ENCODE measurements around the gene GCNT1.
A peak's percentile ranks its signal among the peaks of the same experiment; 100 is the strongest.
"Not testable (repeated sequence)": the region's sequence is repeated elsewhere in the genome, so short reads cannot be mapped to it uniquely, and the experiment has no call there.

GCNT1 gene

DNA sequence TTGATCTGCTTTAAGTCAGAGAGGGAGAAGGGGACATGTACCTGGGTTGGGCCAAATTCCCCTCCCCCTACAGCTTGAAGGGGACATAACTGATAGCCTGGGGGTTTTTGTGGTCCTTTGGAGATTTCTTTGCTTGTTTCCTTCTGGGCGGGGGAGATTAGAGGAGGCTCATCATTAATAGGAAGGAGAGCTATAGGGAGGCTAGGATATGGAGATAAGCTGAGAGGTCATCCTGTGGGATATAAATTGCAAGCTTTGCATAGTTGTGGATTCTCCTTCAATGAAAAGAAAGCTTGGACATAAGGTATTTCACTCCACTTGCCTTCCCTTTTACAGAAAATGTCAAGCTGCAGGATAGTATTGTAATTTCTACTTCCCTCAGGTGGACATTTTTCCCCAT lies 34.5 kb downstream of the GCNT1 start:
- DNase-seq = not testable (repeated sequence)

DNA sequence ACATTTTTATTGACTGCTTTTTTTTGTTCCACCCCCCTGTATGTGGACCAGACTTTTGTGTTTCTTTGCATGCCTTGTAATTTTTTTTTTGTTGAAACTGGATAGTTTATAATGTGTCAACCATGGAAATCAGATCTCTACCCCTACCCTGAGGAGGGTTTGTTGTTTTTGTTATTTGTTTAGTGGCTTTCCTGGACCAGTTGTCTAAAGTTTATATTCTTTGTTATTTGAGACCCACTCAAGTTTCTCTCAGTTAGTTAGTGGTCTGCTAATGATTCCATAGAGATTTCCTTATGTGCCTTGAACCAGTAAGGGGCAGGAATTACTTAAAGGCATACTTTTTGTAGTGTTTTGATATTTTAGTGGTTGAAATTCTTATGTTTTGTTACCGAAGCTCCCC lies 41.1 kb downstream of the GCNT1 start:
- DNase-seq = no peak

DNA sequence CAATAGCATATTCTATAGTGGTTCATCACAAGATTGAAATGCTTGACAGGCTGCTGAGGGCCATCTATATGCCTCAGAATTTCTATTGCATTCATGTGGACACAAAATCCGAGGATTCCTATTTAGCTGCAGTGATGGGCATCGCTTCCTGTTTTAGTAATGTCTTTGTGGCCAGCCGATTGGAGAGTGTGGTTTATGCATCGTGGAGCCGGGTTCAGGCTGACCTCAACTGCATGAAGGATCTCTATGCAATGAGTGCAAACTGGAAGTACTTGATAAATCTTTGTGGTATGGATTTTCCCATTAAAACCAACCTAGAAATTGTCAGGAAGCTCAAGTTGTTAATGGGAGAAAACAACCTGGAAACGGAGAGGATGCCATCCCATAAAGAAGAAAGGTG lies 43.8 kb downstream of the GCNT1 start:
- DNase-seq = no peak

DNA sequence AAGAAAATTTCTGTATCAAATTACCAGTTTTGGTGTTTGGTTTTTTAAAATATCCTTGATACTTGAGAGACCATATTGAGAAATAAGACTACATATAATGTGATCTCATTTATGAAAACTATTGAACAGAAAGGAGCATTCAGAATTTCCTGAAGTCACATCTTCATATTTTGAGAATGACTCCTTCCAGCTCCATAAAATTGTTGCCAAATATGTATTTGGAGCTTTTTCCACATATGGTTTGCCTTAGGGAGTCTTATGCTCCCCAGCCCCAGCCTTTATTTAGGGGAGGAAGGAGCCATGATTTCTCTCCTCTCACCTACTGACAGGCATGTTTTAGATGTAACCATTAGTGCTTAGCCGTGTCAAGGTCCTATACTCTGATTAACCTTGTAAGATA lies 51.1 kb downstream of the GCNT1 start:
- peak; percentile 90 for DNase-seq

DNA sequence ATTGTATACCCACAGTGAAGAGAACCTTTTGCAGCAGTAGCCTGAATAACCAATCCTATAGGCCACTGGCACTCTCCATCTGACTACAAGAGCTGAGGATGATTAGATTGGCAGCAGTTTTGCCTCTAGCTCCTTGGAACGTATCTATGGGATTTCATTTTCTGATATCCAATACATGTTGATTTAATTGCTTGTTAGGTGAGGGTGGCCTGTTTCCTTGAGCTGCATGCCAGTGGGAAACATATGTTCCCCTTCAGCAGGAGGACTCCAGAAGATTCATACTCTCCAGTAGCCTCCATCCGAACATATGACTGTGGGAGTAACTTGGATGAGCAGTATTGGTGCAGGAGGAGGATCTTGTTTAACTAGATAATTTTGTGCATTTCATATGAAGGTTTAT lies 51.5 kb downstream of the GCNT1 start:
- DNase-seq = no peak

DNA sequence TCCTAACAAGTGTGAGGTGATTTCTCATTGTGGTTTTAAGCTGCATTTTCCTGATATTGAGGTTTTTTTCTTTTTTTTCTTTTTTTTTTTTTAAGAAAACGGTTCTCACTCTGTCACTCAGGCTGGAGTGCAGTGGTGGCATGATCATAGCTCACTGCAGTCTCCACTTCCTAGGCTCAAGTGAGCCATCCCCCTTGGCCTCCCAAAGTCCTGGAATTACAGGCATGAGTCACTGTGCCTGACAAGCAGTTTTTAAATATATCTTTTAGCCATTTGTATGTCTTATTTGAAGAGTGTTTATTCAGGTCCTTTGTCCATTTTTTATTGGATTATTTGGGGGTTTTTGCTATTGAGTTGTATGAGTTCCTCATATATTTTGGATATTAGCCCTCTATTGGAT lies 53.8 kb downstream of the GCNT1 start:
- peak; percentile 76 for DNase-seq

DNA sequence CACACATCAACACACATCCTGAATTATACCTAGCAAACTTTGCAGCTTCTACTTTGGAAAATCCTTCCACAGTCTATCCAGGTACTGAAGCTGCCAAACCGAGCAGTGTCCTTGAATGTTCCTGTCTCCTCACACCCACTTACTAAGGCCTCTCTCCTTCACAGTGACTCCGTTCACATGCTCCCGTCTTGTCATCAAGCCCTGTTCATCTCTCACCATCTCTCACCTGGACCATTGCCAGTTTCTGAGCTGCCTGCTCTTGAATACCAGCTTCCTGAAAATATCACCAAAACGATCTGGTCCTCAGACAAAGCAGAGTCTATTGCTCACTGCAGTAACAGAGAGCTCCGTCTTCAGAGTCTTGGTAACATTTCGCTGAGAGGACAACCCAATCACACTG lies 57.4 kb downstream of the GCNT1 start:
- no peak for DNase-seq

DNA sequence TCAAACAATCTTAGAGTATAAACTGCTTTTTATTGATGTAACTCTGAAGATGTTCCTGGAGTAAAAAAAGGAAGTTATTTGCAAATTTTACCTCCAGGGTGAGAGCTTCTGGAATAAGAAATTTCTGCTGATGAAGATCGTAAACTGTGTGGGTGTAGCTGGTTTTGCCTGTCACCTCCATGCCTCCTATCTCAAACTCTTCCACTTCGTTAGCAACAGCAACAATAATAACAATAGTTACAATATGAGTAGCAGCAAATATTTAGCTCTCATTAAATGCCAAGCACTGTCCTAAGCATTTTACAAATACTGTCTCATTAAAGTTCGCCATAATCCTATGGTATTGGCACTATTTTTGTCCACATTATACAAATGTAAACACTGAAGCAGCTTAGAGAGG lies 57.9 kb downstream of the GCNT1 start:
- no peak for DNase-seq

DNA sequence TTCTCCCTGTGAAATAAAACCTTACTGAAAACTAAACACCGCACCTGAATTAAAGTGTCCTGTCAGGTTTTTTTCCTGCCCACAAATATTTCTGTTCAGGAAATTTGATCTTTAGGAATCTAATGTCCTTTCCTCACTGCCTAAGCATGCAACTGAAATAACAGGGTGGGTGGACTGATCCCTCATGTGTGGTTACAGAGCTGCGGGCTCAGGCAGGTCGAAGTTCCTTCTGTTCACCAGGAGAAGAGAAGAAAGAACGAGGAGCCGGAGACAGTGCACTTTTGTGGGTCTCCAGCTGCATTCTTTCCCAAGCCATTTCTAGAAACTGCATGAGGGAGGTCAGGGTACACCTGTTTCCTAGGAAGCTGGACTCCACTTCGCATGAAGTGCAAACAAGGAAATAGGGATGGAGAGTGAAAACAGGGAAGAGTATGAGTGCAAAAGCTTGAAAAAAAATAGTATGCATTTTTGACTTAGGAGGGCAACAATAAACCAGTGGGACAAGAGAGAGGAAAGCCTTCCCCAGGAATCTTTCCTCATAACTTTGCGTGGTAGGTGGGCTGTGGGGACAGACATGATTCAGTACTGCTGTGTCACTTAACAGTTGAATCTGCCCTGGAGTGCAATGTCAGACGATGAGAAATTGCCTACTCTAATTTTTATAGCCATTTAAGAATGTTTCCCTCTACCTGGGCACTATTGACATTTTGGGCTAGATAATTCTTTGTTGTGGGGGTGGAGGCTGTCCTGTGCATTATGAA lies 60.3 kb downstream of the GCNT1 start:
- no peak for DNase-seq

DNA sequence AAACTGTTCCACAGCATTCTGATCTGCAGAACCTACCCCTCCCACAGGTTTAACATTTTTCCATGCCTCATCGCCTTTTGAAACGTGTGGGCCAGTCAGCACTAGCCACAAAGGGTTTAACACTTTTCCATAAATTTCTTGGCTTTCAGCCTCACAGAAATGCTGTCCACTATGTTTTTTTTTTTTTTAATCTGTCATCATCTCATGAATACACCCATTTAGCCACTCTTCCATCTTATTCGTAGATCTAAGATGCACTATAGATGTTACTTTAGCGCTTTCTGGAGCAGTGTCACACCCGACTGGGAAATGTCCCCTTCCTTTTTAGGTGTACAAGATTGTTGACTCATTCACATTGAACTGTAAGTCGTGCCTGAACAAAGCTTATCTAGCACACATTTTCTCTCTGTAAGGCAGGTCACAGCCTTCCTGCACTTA lies 62.3 kb downstream of the GCNT1 start:
- no peak for DNase-seq

DNA sequence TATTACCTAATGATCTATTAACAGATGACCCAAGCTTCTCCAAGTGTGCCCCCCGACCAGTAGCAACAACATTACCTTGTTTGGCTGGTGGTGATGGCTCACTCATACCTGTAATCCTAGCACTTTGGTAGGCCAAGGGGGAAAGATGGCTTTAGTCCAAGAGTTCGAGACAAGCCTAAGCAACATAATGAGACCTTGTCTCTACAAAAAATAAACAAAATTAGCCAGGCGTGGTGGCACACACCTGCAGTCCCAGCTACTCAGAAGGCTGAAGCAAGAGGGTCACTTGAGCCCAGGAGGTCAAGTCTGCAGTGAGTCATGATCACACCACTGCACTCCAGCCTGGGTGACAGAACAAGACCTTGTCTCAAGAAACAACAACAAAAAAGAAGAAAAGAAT lies 62.9 kb downstream of the GCNT1 start:
- DNase-seq = no peak

DNA sequence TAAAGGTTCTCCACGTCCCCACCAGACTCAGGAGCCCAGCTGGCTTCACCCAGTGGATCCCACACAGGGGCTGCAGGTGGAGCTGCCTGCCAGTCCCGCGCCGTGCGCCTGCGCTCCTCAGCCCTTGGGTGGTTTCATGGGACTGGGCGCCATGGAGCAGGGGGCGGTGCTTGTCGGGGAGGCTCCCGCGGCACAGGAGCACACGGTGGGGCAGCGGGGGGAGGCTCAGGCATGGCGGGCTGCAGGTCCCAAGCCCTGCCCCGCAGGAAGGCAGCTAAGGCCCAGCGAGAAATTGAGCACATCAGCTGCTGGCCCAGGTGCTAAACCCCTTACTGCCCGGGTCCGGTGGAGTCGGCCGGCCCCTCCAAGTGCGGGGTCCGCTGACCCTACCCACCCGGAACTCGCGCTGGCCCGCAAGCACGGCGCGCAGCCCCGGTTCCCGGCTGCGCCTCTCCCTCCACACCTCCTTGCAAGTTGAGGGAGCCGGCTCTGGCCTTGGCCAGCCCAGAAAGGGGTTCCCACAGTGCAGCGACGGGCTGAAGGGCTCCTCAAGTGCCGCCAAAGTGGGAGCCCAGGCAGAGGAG lies 64.7 kb downstream of the GCNT1 start:
- not testable (repeated sequence) for DNase-seq

DNA sequence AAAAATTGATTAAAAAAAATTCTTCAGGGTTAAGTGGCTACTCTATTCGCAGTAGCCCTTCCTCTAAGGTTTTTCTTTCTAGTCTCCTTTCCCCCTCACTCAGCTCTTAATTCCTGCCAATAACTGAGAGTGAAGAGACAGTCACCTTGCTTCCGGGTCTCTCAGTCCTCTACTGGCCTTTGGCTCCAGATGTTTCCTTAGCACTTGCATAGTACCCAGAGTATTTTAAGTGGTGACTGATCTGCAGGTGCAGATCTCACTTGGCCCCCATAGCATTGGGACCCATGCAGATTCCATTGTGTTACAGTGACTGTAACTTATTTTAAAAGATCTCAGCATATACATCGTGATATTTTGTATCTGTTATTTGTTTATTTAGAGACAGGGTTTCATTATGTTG lies 66.2 kb downstream of the GCNT1 start:
- no peak for DNase-seq

DNA sequence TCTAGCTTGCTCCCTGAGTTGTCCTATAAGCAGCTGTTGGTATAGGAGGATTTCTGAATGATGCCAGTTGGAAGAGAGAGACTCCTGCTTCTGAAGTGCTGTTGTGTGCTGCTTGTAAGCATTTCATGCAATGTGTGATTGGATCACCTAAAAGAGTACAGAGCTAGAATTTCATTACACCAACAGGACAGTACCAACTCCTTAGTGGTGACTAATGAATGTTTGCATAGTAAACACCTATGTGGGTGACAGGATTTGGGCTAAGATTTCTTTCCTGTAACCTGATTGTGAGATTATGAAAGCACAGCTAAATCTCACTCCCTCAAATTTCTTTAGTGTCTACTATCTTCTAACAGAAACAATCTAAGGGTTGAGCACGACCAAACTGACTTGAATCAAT lies 67.0 kb downstream of the GCNT1 start:
- no peak for DNase-seq

DNA sequence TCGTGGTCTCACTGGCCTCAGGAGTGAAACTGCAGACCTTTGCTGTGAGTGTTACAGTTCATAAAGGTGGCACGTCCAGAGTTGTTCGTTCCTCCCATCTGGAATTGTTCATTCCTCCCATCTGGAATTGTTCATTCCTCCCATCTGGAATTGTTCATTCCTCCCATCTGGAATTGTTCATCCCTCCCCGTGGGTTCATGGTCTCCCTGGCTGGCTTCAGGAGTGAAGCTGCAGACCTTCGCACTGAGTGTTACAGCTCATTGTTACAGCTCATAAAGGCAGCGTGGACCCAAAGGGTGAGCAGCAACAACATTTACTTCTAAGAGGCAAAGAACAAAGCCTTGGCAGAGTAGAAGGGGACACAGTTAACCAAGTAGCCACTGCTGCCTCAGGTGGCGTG lies 69.1 kb downstream of the GCNT1 start:
- DNase-seq = no peak

DNA sequence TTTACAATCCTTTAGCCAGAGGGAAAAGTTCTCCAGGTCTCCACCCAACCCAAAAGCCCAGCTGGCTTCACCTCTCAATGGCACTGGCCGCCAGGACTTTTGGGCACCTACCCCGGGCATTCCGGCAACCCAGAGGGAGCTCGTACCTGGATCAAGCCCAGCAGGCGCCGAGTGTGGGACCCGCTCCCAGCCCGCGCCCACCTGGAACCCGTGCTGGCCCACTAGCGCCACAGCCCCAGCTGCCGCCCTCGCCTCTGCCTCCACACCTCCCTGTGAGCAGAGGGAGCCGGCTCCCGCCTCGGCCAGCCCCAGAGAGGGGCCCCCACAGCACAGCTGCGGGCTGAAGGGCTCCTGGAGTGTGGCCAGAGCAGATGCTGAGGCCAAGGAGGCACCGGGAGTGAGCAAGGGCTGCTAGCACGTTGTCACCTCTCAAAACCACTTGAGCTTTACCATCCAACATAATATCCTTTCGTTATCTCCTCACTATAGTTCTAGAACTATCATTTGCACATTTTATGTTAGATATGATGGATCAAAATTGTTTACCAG lies 69.7 kb downstream of the GCNT1 start:
- DNase-seq = no peak

DNA sequence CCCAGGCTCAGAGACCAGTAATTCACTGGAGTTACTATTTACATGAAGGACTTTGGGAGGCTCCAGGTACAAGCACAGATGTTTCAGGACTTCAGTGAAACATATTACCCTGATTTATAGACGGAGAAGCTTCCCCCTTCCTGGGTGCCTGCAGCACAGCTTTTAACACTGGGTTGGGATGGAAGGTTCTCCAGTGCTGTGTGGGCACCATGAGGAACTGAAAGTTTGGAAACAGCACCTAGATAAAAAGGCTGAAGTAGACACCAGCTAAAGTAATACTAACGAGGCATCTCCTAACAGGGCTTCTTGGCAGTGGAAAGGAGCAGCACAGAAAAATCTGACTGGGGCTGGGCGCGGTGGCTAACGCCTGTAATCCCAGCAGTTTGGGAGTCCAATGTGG lies 70.7 kb downstream of the GCNT1 start:
- DNase-seq = no peak

DNA sequence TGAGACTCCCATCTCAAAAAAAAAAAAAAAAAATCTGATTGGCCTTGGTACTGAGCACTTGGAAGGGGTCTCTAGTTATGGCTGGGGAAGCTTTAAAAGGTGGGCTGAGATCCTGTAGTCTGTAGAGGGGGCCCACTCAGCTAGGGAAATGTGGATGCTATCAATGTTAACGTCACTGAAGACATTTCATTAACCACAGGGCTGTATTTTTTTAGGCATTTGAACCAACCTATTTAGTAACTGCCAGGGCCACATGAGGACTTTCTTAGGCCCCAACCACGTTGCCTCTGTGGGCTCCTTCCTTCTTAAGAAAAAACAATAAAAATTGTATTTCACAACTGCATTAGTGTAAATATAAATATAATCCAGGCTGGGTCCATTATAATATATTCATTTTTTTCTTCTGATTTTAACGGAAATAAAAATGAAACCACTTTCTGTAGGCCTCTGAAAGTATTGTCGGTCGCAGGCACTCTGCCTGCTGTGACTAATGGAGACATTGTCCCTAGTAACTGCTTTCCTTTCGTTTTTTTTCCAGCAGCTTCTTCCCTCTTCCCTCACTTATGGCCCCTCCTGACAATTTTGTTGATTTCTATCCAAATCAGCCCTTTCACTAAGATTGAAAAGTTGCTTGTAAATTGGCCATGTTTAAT lies 71.6 kb downstream of the GCNT1 start:
- DNase-seq = peak; percentile 27

DNA sequence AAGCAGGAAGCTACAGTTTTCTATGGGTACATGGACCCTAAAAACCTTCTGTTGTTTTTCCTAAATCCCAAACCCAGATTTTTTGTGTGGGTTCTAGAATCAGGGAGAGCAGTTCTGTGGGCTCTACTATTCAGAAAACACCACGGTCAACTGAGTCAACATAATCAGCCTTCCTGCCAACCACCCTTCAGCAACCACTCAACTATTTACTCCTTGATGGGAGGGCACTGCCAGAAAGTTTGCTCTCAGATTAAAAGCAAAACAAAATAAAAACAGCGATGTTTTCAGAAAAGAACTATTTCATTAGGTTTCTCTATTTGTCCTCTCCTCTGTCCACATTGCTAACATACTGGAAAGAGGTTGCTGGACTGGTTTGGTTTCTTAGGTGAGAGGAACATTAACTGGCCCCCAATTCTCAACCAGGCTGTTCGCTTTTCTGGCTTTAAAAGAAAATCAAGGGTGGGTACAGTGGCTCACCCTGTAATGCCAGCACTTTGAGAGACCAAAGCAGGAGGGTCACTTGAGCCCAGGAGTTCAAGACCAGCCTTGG lies 72.3 kb downstream of the GCNT1 start:
- no peak for DNase-seq

DNA sequence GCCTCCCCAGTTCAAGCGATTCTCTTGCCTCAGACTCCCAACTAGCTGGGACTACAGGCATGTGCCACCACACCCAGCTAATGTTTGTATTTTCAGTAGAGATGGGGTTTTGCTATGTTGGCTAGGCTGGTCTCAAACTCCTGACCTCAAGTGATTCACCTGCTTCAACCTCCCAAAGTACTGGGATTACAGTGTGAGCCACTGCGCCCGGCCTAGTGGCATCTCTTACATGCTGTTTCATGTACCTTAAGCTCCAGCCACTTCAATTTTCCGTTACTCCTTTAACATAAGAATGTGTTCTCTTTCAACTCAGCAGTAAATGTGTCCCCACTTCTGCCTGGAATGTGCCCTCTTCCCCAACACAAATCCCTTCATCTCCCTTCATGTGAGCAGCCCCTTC lies 73.9 kb downstream of the GCNT1 start:
- not testable (repeated sequence) for DNase-seq

DNA sequence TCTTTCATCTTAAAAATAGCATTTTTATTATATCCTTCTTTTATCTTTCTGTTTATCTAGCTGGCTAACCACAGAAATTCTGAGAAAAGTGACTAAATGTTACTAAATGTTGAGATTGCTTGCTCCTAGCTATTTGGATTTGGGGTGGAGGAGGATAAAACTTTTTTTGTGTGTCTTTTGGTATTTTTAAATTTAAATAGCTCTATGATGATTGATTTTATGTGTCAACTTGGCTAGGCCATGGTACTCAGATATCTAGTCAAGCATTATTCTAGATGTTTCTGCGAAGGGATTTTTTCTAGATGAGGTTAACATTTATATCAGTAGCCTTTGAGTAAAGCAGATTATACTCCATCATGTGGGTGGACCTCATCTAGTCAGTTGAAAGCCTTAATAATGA lies 75.0 kb downstream of the GCNT1 start:
- peak; percentile 66 for DNase-seq

DNA sequence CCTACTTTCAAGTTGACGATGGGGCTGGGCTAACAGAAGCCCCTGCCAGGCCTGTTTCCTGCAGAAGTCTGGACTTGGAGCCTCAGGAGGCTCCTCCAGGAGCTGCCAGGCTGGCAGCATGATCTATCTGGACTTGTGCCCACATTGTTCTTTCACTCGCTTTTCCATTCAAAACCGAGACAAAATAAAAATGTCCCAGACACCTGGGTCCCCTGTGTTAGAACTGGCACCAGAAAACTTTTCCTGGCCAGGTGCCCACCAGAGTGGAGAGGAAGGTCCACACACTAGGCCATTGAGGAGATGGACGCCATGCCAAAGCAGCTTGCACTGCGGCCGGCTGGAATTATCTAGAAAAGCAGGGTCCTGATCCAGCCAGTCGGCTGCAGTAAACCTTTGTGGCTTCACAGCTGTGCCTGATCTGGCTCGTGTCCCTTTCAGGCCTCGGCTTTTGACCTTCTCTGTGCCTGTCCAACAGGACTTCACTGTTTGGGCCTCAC lies 78.2 kb downstream of the GCNT1 start:
- no peak for DNase-seq

DNA sequence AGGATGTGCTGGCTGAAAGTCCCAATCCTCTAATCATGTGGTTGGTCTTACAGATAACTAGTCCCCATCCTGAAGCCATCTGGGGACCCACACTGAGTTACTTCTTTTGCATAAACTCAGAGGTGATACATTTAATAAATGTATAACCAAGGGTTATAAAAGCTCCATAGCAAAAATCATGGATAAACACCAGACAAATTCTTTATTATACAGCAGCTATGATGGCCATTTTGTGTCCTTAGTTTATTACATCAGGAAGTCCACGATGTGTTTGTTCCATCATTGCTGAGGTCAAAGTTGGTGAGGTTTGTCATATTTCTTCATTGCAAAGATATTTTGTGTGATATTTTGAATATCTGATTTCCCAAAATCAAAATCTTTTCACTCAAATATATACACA lies 80.2 kb downstream of the GCNT1 start:
- DNase-seq = no peak

DNA sequence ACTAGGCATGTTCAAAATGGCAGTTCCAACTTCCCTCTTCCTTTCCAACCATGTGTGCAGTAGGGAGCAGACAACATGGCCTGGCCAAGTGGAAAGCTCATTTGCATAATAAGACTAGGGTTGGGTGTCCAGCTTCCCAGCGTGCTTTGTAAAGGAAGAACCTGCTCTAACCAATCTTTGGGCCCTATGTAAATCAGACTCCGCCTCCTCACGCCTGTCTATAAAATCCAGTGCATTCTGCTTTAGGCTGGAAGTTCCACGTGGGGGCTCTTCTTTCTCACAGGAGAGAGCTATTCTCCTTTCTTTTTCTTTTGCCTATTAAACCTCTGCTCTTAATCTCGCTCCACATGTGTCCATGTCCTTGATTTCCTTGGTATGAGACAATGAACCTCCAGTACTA lies 83.4 kb downstream of the GCNT1 start:
- DNase-seq = no peak
